NCI-H2107 (cell line): Measurements from ENCODE around the gene CCDC144A.
"Not testable (repeated sequence)": the region's sequence is repeated elsewhere in the genome, so short reads cannot be mapped to it uniquely, and the experiment has no call there.

Experiments used
- DNase-seq: peaks from one replicate; lab custom pipeline; 2025; lab: John Stamatoyannopoulos, UW

CCDC144A gene

GRCh38 chr17:16751224-16751923, 61.3 kb downstream of the CCDC144A start:
- DNase-seq = not testable (repeated sequence)

DNA sequence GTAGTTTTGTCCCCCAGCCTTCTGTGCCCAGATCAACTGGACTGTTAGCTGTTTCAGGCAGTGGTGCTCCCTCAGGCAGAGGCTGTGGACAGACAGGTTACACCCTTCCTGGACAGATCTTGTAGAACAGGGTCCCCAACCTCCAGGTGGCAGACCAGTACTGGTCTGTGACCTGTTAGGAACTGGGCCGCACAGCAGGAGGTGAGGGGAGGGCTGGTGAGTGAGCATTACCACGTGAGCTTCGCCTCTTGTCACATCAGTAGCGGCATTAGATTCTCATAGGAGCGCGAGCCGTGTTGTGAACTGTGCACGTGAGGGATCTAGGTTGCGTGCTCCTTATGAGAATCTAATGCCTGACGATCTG, 61.9 kb downstream of the CCDC144A start:
- not testable (repeated sequence) for DNase-seq

GRCh38 chr17:16757520-16757919, 67.5 kb downstream of the CCDC144A start:
- DNase-seq = not testable (repeated sequence)

GRCh38 chr17:16758177-16758576, 68.1 kb downstream of the CCDC144A start:
- DNase-seq = not testable (repeated sequence)

- not testable (repeated sequence) for DNase-seq
These were observed 78.5 kb downstream of the CCDC144A start for GRCh38 chr17:16768290-16769175.

DNA sequence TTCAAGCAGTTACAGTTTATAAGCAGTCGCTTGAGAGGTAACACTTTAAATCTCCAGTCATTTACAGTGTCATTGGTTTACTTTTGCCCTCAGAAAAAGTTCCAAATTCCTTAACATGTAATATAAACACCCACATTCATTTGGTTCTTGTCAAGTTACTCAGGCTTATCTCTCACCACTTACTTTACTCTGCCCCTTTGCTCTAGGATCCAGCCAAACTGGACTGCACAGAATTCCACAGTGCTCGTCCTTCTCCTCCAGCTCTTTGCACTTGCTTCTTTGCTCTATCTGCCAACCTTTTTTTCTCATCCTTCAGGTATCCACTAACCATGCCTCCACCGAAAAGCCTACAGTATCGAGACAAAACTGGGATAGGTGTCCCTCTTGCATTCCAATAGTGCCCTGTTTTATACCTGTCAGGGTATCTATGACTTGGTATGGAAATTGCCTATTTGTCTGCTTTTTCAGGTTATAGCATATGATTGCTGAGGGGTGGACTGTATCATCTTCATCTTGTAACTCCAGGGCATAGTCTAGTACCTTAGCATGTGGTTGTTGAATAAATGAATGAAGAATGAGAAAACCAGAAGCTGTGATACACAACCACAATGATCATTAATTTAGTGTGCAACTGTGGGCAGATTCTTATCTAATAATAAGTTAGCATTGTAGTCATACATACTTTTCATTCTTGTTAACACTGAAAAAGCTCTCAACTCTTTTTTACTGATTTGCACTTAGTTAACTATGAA, 82.5 kb downstream of the CCDC144A start:
- not testable (repeated sequence) for DNase-seq

GRCh38 chr17:16773146-16773522, 83.1 kb downstream of the CCDC144A start:
- DNase-seq = not testable (repeated sequence)

DNA sequence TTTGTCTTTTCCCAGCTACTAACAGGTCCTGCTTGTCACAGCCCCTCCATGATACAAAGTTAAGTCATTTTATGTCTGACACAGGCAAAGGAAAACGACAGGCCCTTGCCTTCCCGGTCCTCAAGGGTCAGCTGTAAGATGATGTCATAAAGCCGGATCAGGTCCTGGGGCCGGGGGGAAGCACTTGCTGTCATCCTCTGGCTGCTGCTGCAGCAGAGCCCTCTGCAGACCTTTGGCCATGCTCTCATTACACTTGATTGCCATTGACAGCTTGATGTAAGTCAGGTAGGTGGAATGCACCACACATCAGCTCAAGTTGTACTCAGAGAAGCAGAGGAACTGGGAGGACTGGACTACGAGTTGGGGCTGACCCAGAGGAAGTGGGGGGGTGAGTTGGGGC, 97.8 kb downstream of the CCDC144A start:
- DNase-seq = not testable (repeated sequence)

- not testable (repeated sequence) for DNase-seq
These were observed 99.0 kb downstream of the CCDC144A start for GRCh38 chr17:16788889-16789536.

DNA sequence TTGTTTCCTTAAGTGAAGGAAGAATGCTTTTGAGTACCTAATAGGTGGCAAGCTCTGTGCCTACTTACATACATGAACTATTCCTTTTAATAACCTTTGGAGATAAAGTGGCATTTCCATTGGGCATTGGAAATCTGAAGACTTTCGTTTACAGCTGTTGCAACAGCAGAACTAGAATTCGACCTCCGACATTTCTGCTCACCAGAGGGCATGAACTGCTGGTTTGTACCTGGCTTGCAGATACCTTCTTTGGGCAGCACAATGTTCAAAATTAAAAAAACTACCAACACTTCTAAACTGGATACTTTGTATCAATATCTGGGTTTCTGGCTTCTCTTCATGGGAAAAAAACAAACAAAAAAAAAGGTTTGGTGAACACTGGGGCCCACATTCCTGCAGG, 99.6 kb downstream of the CCDC144A start:
- DNase-seq = not testable (repeated sequence)

DNA sequence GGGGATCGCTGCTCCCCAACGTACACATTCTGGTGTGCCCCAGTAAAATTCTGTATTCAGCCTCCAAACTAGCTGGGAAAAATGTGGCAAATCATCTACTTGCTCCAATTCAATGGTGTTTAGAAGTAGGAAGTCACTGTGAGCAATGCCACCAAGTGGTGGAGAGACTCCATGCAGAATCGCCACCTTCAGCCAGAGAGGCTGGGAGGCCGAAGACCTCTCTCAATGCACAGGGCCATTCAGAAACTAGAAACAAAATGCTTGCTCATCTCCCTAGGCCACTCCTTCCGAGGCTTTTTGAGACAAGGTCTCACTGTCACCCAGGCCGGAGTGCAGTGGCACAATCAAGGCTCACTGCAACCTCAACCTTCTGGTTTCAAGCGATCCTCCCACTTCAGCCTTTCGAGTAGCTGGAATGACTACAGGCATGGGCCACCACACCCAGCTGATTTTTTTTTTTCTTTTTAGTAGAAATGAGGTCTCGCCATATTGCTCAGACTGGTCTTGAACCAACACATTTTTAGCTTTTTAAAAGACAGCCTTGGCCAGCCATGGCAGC, 100.4 kb downstream of the CCDC144A start:
- DNase-seq = not testable (repeated sequence)

- not testable (repeated sequence) for DNase-seq
These were observed 104.2 kb downstream of the CCDC144A start for GRCh38 chr17:16794215-16794614.

- DNase-seq = not testable (repeated sequence)
These were observed 105.9 kb downstream of the CCDC144A start for GRCh38 chr17:16795894-16796293.

DNA sequence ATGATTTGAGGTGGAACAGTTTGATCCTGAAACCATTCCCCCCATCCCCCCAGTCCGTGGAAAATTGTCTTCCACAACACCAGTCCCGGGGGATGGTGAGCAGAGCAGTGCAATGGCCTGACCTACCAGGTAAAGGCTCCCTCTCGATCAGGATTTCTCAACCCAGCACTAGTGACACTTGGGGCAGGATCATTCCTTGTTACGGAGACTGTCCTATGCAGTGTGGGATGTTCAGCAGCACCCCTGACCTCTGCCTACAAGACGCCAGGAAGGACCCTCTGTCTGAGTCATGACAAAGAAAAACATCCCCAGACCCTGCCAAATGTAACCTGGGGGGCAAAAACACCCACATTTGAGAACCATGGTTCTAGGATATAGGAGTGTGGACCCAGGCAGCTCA, 114.8 kb downstream of the CCDC144A start:
- DNase-seq = not testable (repeated sequence)

- DNase-seq = not testable (repeated sequence)
These were observed 116.6 kb downstream of the CCDC144A start for GRCh38 chr17:16806599-16806998.

DNA sequence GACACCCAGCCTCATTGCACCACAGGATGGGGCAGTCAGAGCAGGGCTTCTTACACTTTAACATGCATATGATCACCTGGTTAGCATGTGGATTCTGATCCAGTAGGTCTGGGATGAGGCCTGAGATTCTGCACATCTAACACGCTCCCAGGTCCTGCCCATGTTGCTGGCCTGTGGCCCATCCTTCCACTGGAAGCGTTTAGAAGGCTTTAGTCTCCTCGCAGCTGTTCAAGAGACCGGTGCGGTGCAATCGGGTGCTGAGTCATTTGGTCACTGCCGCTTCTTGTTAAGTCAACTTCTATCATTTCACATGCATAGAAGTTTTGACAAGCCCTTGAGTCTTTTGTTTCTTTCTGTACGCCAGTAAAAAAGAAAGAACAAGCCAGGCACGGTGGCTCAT, 117.6 kb downstream of the CCDC144A start:
- not testable (repeated sequence) for DNase-seq

DNA sequence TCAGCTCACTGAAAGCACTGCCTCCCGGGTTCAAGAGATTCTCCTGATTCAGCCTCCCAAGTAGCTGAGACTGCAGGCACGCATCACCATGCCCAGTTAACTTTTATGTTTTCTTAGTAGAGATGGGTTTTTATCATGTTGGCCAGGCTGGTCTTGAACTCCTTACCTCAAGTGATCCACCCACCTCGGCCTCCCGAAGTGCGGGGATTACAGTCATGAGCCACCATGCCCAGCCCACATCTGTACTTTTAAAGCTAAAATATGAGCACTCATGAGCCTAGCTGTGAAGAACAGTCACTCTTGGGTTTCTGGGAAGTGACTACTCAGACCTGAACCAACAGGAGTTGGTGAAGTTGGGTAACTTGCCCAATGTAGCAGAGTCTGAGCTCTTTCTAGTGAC, 120.2 kb downstream of the CCDC144A start:
- DNase-seq = not testable (repeated sequence)

DNA sequence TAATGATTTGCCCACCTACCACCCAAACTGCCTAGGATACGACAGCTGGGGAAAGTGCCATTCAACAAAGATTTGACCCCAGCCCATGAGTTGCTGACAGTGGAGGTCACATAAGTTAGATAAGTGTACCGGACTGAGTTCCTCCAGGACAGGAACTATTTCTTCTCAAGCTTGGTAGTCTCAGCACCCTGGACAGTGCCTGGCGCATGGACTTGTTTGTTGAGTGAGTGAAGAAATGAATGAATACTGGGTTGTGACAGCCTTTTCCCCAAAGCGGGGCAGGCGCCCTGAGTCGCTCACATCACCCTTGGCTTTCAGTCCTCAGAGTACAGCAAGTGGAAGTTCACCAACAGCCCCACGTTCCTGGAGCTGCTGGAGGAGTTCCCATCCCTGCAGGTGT, 122.1 kb downstream of the CCDC144A start:
- not testable (repeated sequence) for DNase-seq

DNA sequence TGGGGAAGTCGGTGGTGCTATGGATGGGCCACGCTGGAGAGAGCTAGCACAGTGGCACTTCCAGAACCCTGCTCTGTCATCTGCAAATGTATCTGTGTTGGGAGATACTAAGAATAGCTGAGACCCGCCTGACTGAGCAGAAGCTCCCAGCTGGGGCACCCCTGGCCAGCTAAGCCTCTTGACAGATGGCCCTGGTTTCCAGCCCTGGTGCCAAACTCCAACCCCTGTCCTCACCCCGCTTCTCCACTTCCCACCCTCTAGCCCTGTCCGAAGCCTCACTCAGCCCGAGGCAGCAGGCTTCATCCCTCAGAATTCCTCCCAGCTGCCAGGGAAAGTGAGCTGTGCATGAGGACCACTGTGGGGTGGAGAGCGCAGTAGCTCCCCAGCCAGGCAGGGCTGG, 124.4 kb downstream of the CCDC144A start:
- DNase-seq = no peak

GRCh38 chr17:16817201-16817600, 127.2 kb downstream of the CCDC144A start:
- no peak for DNase-seq

DNA sequence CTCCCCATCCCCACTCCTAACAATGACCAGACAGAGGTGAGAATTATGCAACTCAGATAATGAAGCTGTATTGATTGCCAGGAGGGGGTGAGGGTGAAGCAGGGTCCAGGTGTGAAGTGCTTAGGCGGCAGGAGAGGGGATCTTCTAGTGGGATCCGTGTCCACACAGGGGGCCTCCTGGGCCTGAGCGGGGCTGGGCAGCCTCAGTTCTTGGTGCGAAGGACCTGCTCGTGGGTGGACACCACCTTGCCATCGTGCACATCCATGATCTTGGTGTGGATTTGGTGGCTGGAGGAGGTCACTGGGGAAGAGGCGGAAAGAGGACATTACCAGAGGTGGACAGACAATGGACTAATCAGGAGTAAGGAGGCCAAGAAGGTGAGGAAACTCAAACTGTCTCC, 127.9 kb downstream of the CCDC144A start:
- not testable (repeated sequence) for DNase-seq
